ENCODE measurements around the gene MCU.
"Not testable (repeated sequence)": the region's sequence is repeated elsewhere in the genome, so short reads cannot be mapped to it uniquely, and the experiment has no call there.

MCU gene

GRCh38 chr10:72763201-72763600 is 71.3 kb downstream of the MCU start:
- DNase-seq: no peak

- DNase-seq: peak in 1 of 2 experiments; percentile 56
Measured at GRCh38 chr10:72764151-72764550, 72.2 kb downstream of the MCU start.

GRCh38 chr10:72765051-72765745 is 73.3 kb downstream of the MCU start:
- DNase-seq: no peak

- not testable (repeated sequence) for DNase-seq
Measured at GRCh38 chr10:72771195-72771594, 79.3 kb downstream of the MCU start.

- no peak for DNase-seq
Measured at GRCh38 chr10:72772031-72772430, 80.1 kb downstream of the MCU start.

GRCh38 chr10:72779874-72780273 is 87.9 kb downstream of the MCU start:
- DNase-seq: no peak

GRCh38 chr10:72782649-72783330 is 90.8 kb downstream of the MCU start:
- DNase-seq: no peak

GRCh38 chr10:72783410-72783833 is 91.5 kb downstream of the MCU start:
- DNase-seq: no peak

GRCh38 chr10:72784551-72785351 is 92.8 kb downstream of the MCU start:
- DNase-seq: no peak

GRCh38 chr10:72785409-72785808 is 93.5 kb downstream of the MCU start:
- no peak for DNase-seq

GRCh38 chr10:72790216-72790990 is 98.5 kb downstream of the MCU start:
- no peak for DNase-seq

- DNase-seq: no peak
Measured at GRCh38 chr10:72792288-72792687, 100.3 kb downstream of the MCU start.

GRCh38 chr10:72793752-72794151 is 101.8 kb downstream of the MCU start:
- DNase-seq: no peak

- DNase-seq: no peak
Measured at GRCh38 chr10:72794260-72794659, 102.3 kb downstream of the MCU start.

- DNase-seq: no peak
Measured at GRCh38 chr10:72796042-72796441, 104.1 kb downstream of the MCU start.

- DNase-seq: no peak
Measured at GRCh38 chr10:72796538-72796937, 104.6 kb downstream of the MCU start.

GRCh38 chr10:72800000-72800740 is 108.2 kb downstream of the MCU start:
- no peak for DNase-seq

GRCh38 chr10:72800741-72801092 is 108.8 kb downstream of the MCU start:
- DNase-seq: no peak

- no peak for DNase-seq
Measured at GRCh38 chr10:72801263-72801868, 109.4 kb downstream of the MCU start.

GRCh38 chr10:72802332-72802731 is 110.4 kb downstream of the MCU start:
- DNase-seq: no peak

GRCh38 chr10:72802763-72803505 is 111.0 kb downstream of the MCU start:
- DNase-seq: no peak

All from SW 1271 (cell line).